Measurements from ENCODE around the gene MGMT.

- TF ChIP-seq POLR2A (IDR thresholded peaks at IDR 0.05; ENCODE audit: low read length) (no peak), GATA1 (IDR thresholded peaks at IDR 0.05; ENCODE audit: low read depth, low read length) (no peak)
Observed at GRCh38 chr10:129541748-129542487, 74.9 kb downstream of the MGMT start.

Measured in erythroblast (primary cell).